HEK293 (cell line): Measurements from ENCODE around the gene CNMD.

ENCODE experiments used
- CTCF ChIA-PET: fragments of 350-600 bp; formaldehyde crosslinking; extraction: SDS; loops from one replicate; lab custom pipeline; 2021; ENCODE audit warnings: antibody characterized with exemption; lab: Yijun Ruan, JAX
- POLR2A ChIA-PET: fragments of 300-600 bp; formaldehyde crosslinking; extraction: SDS; loops from one replicate; lab custom pipeline; 2020; ENCODE audit warnings: antibody characterized with exemption, inconsistent platforms; lab: Yijun Ruan, JAX
- H3K27ac ChIP-seq: fragments of 200-500 bp; sonication (Bioruptor generic); 2 replicates; pipeline ENCODE4 v1.5.1; 2014; ENCODE audit warnings: low read depth, low read length, control low read depth, inconsistent platforms; ENCODE audit errors: extremely low read depth
- H3K36me3 ChIP-seq, 2 experiments: fragments of 200-500 bp in 1 of 2; sonication (Bioruptor generic) in 1 of 2; 1 replicate in 1 of 2; 2 replicates in 1 of 2; pipeline ENCODE4 v1.5.1; 2014 to 2017; ENCODE audit warnings: inconsistent platforms in 2 of 2, low read length in 2 of 2; ENCODE audit not compliant: control insufficient read depth in 2 of 2, insufficient read depth in 1 of 2
- H3K4me1 ChIP-seq: fragments of 200-500 bp; sonication (Bioruptor generic); 2 replicates; pipeline ENCODE4 v1.5.1; 2014; ENCODE audit warnings: mild to moderate bottlenecking, low read length, inconsistent platforms; ENCODE audit not compliant: control insufficient read depth, insufficient read depth
- H3K4me3 ChIP-seq: 2 replicates; pipeline ENCODE4 v1.5.1; 2011; ENCODE audit warnings: low read depth, mild to moderate bottlenecking, control low read depth, low read length, moderate library complexity
- H3K9me3 ChIP-seq: fragments of 200-500 bp; sonication (Bioruptor generic); 2 replicates; pipeline ENCODE4 v1.5.1; 2014; ENCODE audit warnings: low read depth, low read length, inconsistent platforms; ENCODE audit not compliant: control insufficient read depth, insufficient read depth
- GFI1B ChIP-seq: fragments of 450-650 bp; formaldehyde crosslinking; IDR thresholded peaks from 2 replicates; pipeline ENCODE4 v1.5.1; 2016; ENCODE audit warnings: missing biosample characterization, missing genetic modification characterization
- GLIS2 ChIP-seq: fragments of 450-650 bp; formaldehyde crosslinking; IDR thresholded peaks from 2 replicates; pipeline ENCODE4 v1.5.1; 2016; ENCODE audit warnings: missing biosample characterization, missing genetic modification characterization
- HOXD13 ChIP-seq: sonication (generic); formaldehyde crosslinking; IDR thresholded peaks from 2 replicates; pipeline ENCODE4 v1.8.0; 2022; ENCODE audit warnings: missing genetic modification reagents, borderline replicate concordance
- MEIS1 ChIP-seq: sonication (generic); formaldehyde crosslinking; IDR thresholded peaks from 2 replicates; pipeline ENCODE4 v1.8.1; 2022; ENCODE audit warnings: missing genetic modification reagents, mild to moderate bottlenecking, borderline replicate concordance
- OVOL3 ChIP-seq: fragments of 450-650 bp; formaldehyde crosslinking; IDR thresholded peaks from 2 replicates; pipeline ENCODE4 v1.5.1; 2016; ENCODE audit warnings: missing biosample characterization, missing genetic modification characterization
- SALL2 ChIP-seq: fragments of 450-650 bp; formaldehyde crosslinking; IDR thresholded peaks from 2 replicates; pipeline ENCODE4 v1.5.0; 2017; ENCODE audit warnings: missing biosample characterization, mild to moderate bottlenecking, missing genetic modification characterization, borderline replicate concordance
- SP3 ChIP-seq: fragments of 450-650 bp; formaldehyde crosslinking; IDR thresholded peaks from 2 replicates; pipeline ENCODE4 v1.5.1; 2016; ENCODE audit warnings: missing biosample characterization, missing genetic modification characterization
- SP7 ChIP-seq: fragments of 450-650 bp; formaldehyde crosslinking; IDR thresholded peaks from 2 replicates; pipeline ENCODE4 v1.5.1; 2016; ENCODE audit warnings: missing biosample characterization, missing genetic modification characterization
- TRIM28 ChIP-seq: IDR thresholded peaks from 2 replicates; pipeline ENCODE4 v1.6.1; 2011; ENCODE audit warnings: low read length, control low read depth, borderline replicate concordance
- ZBTB48 ChIP-seq: fragments of 450-650 bp; formaldehyde crosslinking; IDR thresholded peaks from 2 replicates; pipeline ENCODE4 v1.5.1; 2016; ENCODE audit warnings: missing biosample characterization, missing genetic modification characterization
- ZEB2 ChIP-seq: fragments of 450-650 bp; formaldehyde crosslinking; IDR thresholded peaks from 2 replicates; pipeline ENCODE4 v1.5.1; 2016; ENCODE audit warnings: missing biosample characterization, missing genetic modification characterization
- ZNF132 ChIP-seq: fragments of 450-650 bp; formaldehyde crosslinking; IDR thresholded peaks from 2 replicates; pipeline ENCODE4 v1.5.1; 2017; ENCODE audit warnings: missing biosample characterization, missing genetic modification characterization, borderline replicate concordance
- ZNF19 ChIP-seq: fragments of 450-650 bp; formaldehyde crosslinking; IDR thresholded peaks from 2 replicates; pipeline ENCODE4; 2016; ENCODE audit warnings: missing biosample characterization, missing genetic modification characterization, low read depth
- ZNF2 ChIP-seq: fragments of 450-650 bp; formaldehyde crosslinking; IDR thresholded peaks from 2 replicates; pipeline ENCODE4 v1.5.1; 2016; ENCODE audit warnings: missing biosample characterization, missing genetic modification characterization
- ZNF221 ChIP-seq: fragments of 450-650 bp; formaldehyde crosslinking; IDR thresholded peaks from 2 replicates; pipeline ENCODE4 v1.5.1; 2017; ENCODE audit warnings: missing biosample characterization, missing genetic modification characterization, borderline replicate concordance
- ZNF266 ChIP-seq: fragments of 450-650 bp; formaldehyde crosslinking; IDR thresholded peaks from 2 replicates; pipeline ENCODE4 v1.5.1; 2016; ENCODE audit warnings: missing biosample characterization, missing genetic modification characterization, low read depth
- ZNF292 ChIP-seq: fragments of 450-650 bp; formaldehyde crosslinking; IDR thresholded peaks from 2 replicates; pipeline ENCODE4 v1.5.1; 2016; ENCODE audit warnings: low read depth, missing biosample characterization, missing genetic modification characterization, borderline replicate concordance
- ZNF391 ChIP-seq: fragments of 450-650 bp; formaldehyde crosslinking; IDR thresholded peaks from 2 replicates; pipeline ENCODE4 v1.5.1; 2016; ENCODE audit warnings: low read depth, missing biosample characterization, missing genetic modification characterization, borderline replicate concordance
- ZNF416 ChIP-seq: fragments of 450-650 bp; formaldehyde crosslinking; IDR thresholded peaks from 2 replicates; pipeline ENCODE4 v1.5.1; 2016; ENCODE audit warnings: missing biosample characterization, missing genetic modification characterization
- ZNF426 ChIP-seq: fragments of 450-650 bp; formaldehyde crosslinking; IDR thresholded peaks from 2 replicates; pipeline ENCODE4 v1.5.1; 2017; ENCODE audit warnings: missing biosample characterization, missing genetic modification characterization, mild to moderate bottlenecking, inconsistent platforms, moderate library complexity
- ZNF548 ChIP-seq: fragments of 450-650 bp; formaldehyde crosslinking; IDR thresholded peaks from 2 replicates; pipeline ENCODE4 v1.5.1; 2016; ENCODE audit warnings: missing biosample characterization, missing genetic modification characterization
- ZNF600 ChIP-seq: fragments of 450-650 bp; formaldehyde crosslinking; IDR thresholded peaks from 2 replicates; pipeline ENCODE4 v1.5.1; 2016; ENCODE audit warnings: missing biosample characterization, missing genetic modification characterization
- ZNF610 ChIP-seq: fragments of 450-650 bp; formaldehyde crosslinking; IDR thresholded peaks from 2 replicates; pipeline ENCODE4 v1.5.1; 2016; ENCODE audit warnings: missing biosample characterization, missing genetic modification characterization, borderline replicate concordance
- ZNF621 ChIP-seq: fragments of 450-650 bp; formaldehyde crosslinking; IDR thresholded peaks from 2 replicates; pipeline ENCODE4 v1.5.1; 2017; ENCODE audit warnings: missing biosample characterization, missing genetic modification characterization
- ZNF701 ChIP-seq: fragments of 450-650 bp; formaldehyde crosslinking; IDR thresholded peaks from 2 replicates; pipeline ENCODE4 v1.5.1; 2016; ENCODE audit warnings: missing biosample characterization, missing genetic modification characterization
- ZNF768 ChIP-seq: fragments of 450-650 bp; formaldehyde crosslinking; IDR thresholded peaks from 2 replicates; pipeline ENCODE4 v1.5.1; 2018; ENCODE audit warnings: missing biosample characterization, mild to moderate bottlenecking, missing genetic modification characterization
- ZNF785 ChIP-seq: fragments of 450-650 bp; formaldehyde crosslinking; IDR thresholded peaks from 2 replicates; pipeline ENCODE4 v1.5.1; 2016; ENCODE audit warnings: missing biosample characterization, missing genetic modification characterization
- TF ChIP-seq, protein P1 (sequence below): fragments of 450-650 bp; formaldehyde crosslinking; IDR thresholded peaks from 2 replicates; pipeline ENCODE4 v1.5.1; 2016; ENCODE audit warnings: missing biosample characterization, missing genetic modification characterization
- TF ChIP-seq, protein P2 (sequence below): fragments of 450-650 bp; formaldehyde crosslinking; IDR thresholded peaks from 2 replicates; pipeline ENCODE4 v1.5.0; 2017; ENCODE audit warnings: missing biosample characterization, missing genetic modification characterization, borderline replicate concordance

CNMD gene

DNA sequence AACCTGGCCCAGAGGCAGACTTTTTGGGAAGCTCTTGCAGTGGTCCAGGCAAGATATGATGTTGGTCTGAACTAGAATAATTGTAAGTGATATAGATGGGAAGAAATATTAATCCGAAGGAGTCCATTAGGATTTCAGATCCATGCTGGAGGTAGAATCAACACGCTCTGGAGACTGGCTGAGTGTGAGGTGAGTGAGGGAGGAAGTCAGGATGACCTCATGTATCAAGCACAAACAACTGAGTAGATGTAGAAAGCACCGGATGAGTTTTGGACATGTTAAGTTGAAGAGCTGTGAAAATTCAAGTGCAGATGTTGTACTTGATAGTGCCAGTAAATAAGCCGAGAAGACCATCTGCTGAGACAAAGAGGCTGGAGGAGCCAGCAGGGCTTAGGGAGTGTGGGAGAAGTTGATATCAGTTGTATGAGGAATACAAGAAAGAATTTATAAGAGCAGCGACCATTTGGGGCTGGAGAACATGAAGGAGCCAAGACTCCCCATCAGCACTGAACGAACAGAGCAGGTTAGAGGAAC lies 5.3 kb upstream of the CNMD start:
- H3K36me3 ChIP-seq: no peaks in the 10 kb centered on the region
- H3K4me3 ChIP-seq: no peak overlapping the region
- no peaks in the 10 kb centered on the region for H3K4me1 ChIP-seq
- no peak overlapping the region for H3K27ac ChIP-seq
- no peak for TF ChIP-seq ZNF292
- no peak for TF ChIP-seq GLIS2 (tag by site-specific recombination)
- TF ChIP-seq ZNF266 (tag by site-specific recombination): no peak
- no peak for TF ChIP-seq ZNF768 (tag by site-specific recombination)
- TF ChIP-seq ZNF548: no peak
- no peak for TF ChIP-seq ZNF391 (tag by site-specific recombination)
- no peak for TF ChIP-seq GFI1B (tag by site-specific recombination)
- TF ChIP-seq TRIM28: no peak
- no peak for TF ChIP-seq ZNF600 (tag by site-specific recombination)
- no peak for TF ChIP-seq ZNF785 (tag by site-specific recombination)
- TF ChIP-seq SP7 (tag by site-specific recombination): no peak
- TF ChIP-seq ZNF426 (tag by site-specific recombination): no peak
- no peak for TF ChIP-seq ZNF132 (tag by site-specific recombination)
- TF ChIP-seq SALL2 (tag by site-specific recombination): no peak
- no peak for TF ChIP-seq ZBTB48 (tag by site-specific recombination)
- ChIA-PET CTCF (interaction anchor here (1.6 kb wide), 1 partner anchor 64 kb away, joined by 5 read pairs; no protein-coding TSS in a partner anchor), POLR2A (no interaction called here)
- H3K9me3 ChIP-seq: no peaks in the 10 kb centered on the region

DNA sequence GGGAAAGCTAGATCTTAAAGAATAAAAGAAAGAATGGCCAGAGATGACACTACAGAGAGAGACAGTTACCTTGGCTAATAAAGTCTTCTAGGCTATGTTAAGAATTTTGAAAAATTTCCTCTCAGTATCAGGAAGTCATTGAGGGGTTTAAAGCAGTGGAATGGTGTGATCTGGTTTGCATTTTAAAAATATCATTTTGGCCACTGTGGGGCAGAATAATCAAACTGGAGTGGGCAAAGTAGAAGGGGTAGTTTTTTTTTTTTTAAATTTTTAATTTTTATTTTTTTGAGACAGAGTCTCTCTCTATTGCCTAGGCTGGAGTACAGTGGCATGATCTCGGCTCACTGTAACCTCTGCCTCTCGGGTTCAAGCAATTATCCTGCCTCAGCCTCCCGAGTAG lies 4.4 kb upstream of the CNMD start:
- Histone ChIP-seq H3K36me3 (no peaks in the 10 kb centered on the region), H3K27ac (no peak overlapping the region), H3K9me3 (no peaks in the 10 kb centered on the region), H3K4me3 (no peak overlapping the region), H3K4me1 (no peaks in the 10 kb centered on the region)
- POLR2A ChIA-PET: no interaction called here
- CTCF ChIA-PET: interaction anchor here (1.6 kb wide), 1 partner anchor 65 kb away, joined by 5 read pairs; no protein-coding TSS in a partner anchor
- TF ChIP-seq, protein P1, sequence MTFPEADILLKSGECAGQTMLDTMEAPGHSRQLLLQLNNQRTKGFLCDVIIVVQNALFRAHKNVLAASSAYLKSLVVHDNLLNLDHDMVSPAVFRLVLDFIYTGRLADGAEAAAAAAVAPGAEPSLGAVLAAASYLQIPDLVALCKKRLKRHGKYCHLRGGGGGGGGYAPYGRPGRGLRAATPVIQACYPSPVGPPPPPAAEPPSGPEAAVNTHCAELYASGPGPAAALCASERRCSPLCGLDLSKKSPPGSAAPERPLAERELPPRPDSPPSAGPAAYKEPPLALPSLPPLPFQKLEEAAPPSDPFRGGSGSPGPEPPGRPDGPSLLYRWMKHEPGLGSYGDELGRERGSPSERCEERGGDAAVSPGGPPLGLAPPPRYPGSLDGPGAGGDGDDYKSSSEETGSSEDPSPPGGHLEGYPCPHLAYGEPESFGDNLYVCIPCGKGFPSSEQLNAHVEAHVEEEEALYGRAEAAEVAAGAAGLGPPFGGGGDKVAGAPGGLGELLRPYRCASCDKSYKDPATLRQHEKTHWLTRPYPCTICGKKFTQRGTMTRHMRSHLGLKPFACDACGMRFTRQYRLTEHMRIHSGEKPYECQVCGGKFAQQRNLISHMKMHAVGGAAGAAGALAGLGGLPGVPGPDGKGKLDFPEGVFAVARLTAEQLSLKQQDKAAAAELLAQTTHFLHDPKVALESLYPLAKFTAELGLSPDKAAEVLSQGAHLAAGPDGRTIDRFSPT (tag by site-specific recombination): no peak
- TF ChIP-seq ZNF621 (tag by site-specific recombination): no peak
- TF ChIP-seq ZNF701 (tag by site-specific recombination): no peak
- TF ChIP-seq, protein P2, sequence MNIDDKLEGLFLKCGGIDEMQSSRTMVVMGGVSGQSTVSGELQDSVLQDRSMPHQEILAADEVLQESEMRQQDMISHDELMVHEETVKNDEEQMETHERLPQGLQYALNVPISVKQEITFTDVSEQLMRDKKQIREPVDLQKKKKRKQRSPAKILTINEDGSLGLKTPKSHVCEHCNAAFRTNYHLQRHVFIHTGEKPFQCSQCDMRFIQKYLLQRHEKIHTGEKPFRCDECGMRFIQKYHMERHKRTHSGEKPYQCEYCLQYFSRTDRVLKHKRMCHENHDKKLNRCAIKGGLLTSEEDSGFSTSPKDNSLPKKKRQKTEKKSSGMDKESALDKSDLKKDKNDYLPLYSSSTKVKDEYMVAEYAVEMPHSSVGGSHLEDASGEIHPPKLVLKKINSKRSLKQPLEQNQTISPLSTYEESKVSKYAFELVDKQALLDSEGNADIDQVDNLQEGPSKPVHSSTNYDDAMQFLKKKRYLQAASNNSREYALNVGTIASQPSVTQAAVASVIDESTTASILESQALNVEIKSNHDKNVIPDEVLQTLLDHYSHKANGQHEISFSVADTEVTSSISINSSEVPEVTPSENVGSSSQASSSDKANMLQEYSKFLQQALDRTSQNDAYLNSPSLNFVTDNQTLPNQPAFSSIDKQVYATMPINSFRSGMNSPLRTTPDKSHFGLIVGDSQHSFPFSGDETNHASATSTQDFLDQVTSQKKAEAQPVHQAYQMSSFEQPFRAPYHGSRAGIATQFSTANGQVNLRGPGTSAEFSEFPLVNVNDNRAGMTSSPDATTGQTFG: no peak
- TF ChIP-seq ZNF221 (tag by site-specific recombination): no peak
- TF ChIP-seq ZNF2 (tag by site-specific recombination): no peak
- TF ChIP-seq ZNF19 (tag by site-specific recombination): no peak
- TF ChIP-seq ZEB2 (tag by site-specific recombination): no peak
- no peak for TF ChIP-seq HOXD13 (CRISPR knock-in tag)
- TF ChIP-seq ZNF391 (tag by site-specific recombination): no peak
- TF ChIP-seq TRIM28: no peak
- TF ChIP-seq ZNF416 (tag by site-specific recombination): no peak
- TF ChIP-seq OVOL3 (tag by site-specific recombination): no peak
- no peak for TF ChIP-seq ZNF610
- no peak for TF ChIP-seq MEIS1
- TF ChIP-seq SP3: no peak
